COR-L47 (cell line): ENCODE results near the gene CCDC61.
A peak's percentile ranks its signal among the peaks of the same experiment; 100 is the strongest.

ENCODE experiments used
- DNase-seq: peaks from one replicate; lab custom pipeline; 2025; lab: John Stamatoyannopoulos, UW

The CCDC61 gene

GRCh38 chr19:46042252-46042883 is 47.1 kb downstream of the CCDC61 start:
- DNase-seq, result no peak

DNA sequence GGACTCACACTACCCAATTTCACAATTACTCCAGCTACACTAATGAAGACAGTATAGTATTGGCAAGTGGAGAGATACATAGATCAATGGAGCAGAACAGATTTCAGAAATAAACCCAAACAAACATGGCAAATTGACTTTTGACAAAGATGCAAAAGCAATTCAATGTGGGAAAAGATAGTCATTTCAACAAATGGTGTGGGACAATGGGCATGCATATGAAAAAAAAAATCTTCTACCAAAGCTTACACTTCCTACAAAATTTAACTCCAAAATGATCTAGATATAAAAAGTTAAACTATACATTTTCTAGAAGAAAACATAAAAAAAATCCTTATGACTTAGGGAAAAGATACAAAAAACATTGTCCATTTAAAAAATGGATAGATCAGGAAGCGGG is 48.3 kb downstream of the CCDC61 start:
- no peak for DNase-seq

GRCh38 chr19:46049597-46049996 is 54.3 kb downstream of the CCDC61 start:
- DNase-seq, result no peak

GRCh38 chr19:46052896-46053295 is 57.6 kb downstream of the CCDC61 start:
- DNase-seq, result no peak

GRCh38 chr19:46056536-46056935 is 61.3 kb downstream of the CCDC61 start:
- peak; percentile 55 for DNase-seq

DNA sequence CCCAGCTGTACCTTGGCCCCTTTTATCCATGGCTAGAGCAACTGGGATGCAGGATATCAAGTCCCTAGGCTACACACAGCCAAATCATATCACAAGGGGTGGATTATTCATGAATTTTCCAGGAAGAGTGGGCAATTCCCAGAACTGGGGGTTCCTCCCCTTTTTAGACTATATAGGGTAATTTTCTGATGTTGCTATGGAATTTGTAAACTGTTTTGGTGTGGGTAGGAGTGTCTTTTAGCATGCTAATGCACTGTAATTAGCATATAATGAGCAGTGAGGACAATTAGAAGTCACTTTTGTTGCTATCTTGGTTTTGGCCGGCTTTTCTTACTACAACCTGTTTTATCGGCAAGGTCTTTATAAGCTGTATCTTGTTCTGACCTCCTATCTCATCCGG is 63.5 kb downstream of the CCDC61 start:
- no peak for DNase-seq

DNA sequence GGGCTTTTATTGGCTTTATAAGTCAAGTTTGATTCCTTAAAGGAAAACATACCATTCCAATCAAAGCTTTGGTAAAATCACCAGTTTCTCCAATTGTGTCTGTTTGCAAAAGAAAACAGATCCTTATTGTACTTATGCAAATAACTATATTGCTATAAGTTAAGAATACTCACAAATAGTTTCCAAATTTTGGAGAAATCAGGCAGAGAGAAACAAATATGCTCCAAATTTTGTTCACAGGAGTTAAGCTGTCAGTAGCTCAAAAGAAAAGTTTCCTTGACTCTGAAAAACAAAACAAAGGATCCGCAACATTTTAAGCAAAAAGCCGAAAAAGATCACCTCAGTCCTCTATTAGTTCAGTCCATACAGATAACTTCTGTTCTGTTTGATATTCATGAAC is 64.7 kb downstream of the CCDC61 start:
- DNase-seq, result no peak

- DNase-seq, result no peak
Measured at GRCh38 chr19:46063201-46063600, 67.9 kb downstream of the CCDC61 start.

DNA sequence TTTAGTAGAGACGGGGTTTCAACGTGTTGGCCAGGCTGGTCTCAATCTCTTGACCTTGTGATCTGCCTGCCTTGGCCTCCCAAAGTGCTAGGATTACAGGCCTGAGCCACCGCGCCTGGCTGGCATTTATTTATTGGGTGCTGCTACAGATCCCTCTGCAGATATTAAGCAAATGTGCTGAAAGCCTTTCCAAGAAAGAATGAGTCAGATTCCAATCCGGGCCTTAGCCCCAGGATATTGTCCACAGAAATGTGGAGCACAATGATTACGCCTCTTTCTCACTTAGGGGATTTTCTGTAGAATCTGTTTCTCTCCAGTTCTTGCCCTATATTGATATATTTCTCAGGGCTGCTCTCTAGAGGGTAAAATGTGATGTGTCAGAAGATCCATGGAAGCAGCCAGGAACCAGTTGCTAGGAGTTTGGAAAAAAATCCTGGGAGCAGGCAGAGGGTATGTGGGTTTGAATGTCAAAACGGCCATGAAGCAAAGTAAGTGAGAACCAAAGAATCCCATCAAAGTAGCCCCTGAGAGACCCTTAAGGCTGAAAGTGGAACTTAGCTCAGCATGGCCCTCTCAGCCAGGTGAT is 70.3 kb downstream of the CCDC61 start:
- no peak for DNase-seq

DNA sequence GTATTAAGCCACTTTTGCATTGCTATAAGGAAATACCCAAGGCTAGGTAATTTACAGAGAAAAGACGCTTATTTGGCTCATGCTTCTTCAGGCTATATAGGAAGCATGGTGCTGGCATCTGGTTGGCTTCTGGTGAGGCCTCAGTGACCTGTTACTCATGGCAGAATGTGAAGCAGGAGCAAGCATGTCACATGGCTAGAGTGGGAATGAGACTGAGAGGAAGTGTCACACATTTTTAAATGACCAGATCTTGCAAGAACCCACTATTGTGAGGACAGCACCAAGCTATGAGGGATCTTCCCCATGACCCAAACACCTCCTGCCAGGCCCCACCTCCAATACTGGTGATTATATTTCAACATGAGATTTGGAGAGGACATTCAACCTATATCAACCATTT is 71.2 kb downstream of the CCDC61 start:
- DNase-seq, result no peak

DNA sequence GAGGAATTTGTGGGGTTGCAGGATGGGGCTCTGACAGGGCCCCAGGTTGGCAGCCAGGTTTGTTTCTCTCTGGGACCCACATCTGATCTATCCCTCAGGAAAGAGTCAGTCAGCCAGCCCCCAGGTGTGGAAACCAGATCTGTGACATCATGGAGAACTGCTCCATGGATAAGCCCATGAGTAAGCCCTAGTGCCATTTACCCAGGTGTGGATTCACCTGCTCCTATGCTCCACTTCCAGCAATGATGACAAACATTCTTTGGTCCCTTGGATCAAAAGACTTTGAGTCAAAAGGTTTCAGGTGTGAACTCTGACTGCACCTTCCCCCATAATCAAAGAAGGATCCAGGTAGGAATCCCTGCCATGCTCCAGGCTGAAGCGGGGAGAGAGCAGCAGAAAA is 72.4 kb downstream of the CCDC61 start:
- DNase-seq, result no peak
